Neuronal stem cell (in vitro differentiated cells): ENCODE results near the gene RAP2A.

ENCODE experiments used
- DNase-seq: peaks from one replicate; pipeline ENCODE4 v3.0.0-alpha.2; 2013; ENCODE audit warnings: low spot score
- H2AFZ ChIP-seq: one replicate; pipeline ENCODE4 v1.6.1; 2013; ENCODE audit warnings: mild to moderate bottlenecking, low read length, inconsistent platforms
- H2AK5ac ChIP-seq: 2 replicates; pipeline ENCODE4 v1.6.1; 2013; ENCODE audit warnings: low read depth, mild to moderate bottlenecking, inconsistent platforms, low read length, moderate library complexity, mixed read lengths
- H2BK120ac ChIP-seq: 2 replicates; pipeline ENCODE4 v1.6.1; 2013; ENCODE audit warnings: low read depth, mild to moderate bottlenecking, inconsistent platforms, low read length, moderate library complexity, mixed read lengths
- H2BK12ac ChIP-seq: one replicate; pipeline ENCODE4 v1.6.1; 2013; ENCODE audit warnings: low read length, inconsistent platforms
- H2BK15ac ChIP-seq: 2 replicates; pipeline ENCODE4 v1.6.1; 2013; ENCODE audit warnings: mild to moderate bottlenecking, low read length, inconsistent platforms, mixed read lengths
- H2BK5ac ChIP-seq: one replicate; pipeline ENCODE4 v1.6.1; 2013; ENCODE audit warnings: inconsistent platforms, mild to moderate bottlenecking, low read length, moderate library complexity
- H3K14ac ChIP-seq: one replicate; pipeline ENCODE4 v1.6.1; 2013; ENCODE audit warnings: low read length, inconsistent platforms
- H3K18ac ChIP-seq: 2 replicates; pipeline ENCODE4 v1.6.1; 2013; ENCODE audit warnings: low read length, inconsistent platforms
- H3K23ac ChIP-seq: 2 replicates; pipeline ENCODE4 v1.6.1; 2013; ENCODE audit warnings: low read depth, mild to moderate bottlenecking, mixed read lengths, low read length, inconsistent platforms; ENCODE audit not compliant: poor library complexity
- H3K27ac ChIP-seq: replicated peaks from 3 replicates; pipeline ENCODE4 v1.5.1; 2013; ENCODE audit warnings: low read length, inconsistent platforms
- H3K27me3 ChIP-seq, 3 experiments: 2 replicates each; pipeline ENCODE4 v1.6.1; 2013; ENCODE audit warnings: low read length in 3 of 3, mild to moderate bottlenecking in 2 of 3, inconsistent platforms in 1 of 3, low read depth in 1 of 3, mixed read lengths in 1 of 3, moderate library complexity in 1 of 3; ENCODE audit not compliant: control insufficient read depth in 3 of 3, insufficient read depth in 3 of 3
- H3K36me3 ChIP-seq, 2 donors: replicated peaks in 1 of 2; 2 replicates each; pipeline ENCODE4 v1.6.1; 2013; ENCODE audit warnings: low read length in 2 of 2; ENCODE audit not compliant: control insufficient read depth in 2 of 2, insufficient read depth in 2 of 2
- H3K4ac ChIP-seq: 2 replicates; pipeline ENCODE4 v1.6.1; 2013; ENCODE audit warnings: inconsistent platforms, mild to moderate bottlenecking, low read length, moderate library complexity
- H3K4me1 ChIP-seq, 2 donors: 1 replicate in 1 of 2; 2 replicates in 1 of 2; pipeline ENCODE4 v1.6.1; 2013; ENCODE audit warnings: low read length in 2 of 2, low read depth in 1 of 2; ENCODE audit not compliant: control insufficient read depth in 2 of 2, insufficient read depth in 1 of 2
- H3K4me2 ChIP-seq: one replicate; pipeline ENCODE4 v1.6.1; 2013; ENCODE audit warnings: mild to moderate bottlenecking, low read length, inconsistent platforms; ENCODE audit not compliant: insufficient read depth, poor library complexity, severe bottlenecking
- H3K4me3 ChIP-seq, 2 donors: 2 replicates each; pipeline ENCODE4 v1.5.1; 2013; ENCODE audit warnings: low read length in 2 of 2, mild to moderate bottlenecking in 2 of 2, inconsistent platforms in 1 of 2, moderate library complexity in 1 of 2
- H3K79me1 ChIP-seq: one replicate; pipeline ENCODE4 v1.6.1; 2013; ENCODE audit warnings: low read depth, mild to moderate bottlenecking, inconsistent platforms, low read length, moderate library complexity
- H3K9ac ChIP-seq: one replicate; pipeline ENCODE4 v1.6.1; 2013; ENCODE audit warnings: mild to moderate bottlenecking, low read depth, low read length, inconsistent platforms; ENCODE audit not compliant: poor library complexity
- H3K9me3 ChIP-seq, 2 donors: replicated peaks in 1 of 2; 2 replicates each; pipeline versions ENCODE3 to v1.6.1; 2013; ENCODE audit warnings: low read length in 2 of 2, mild to moderate bottlenecking in 2 of 2, inconsistent platforms in 1 of 2, low read depth in 1 of 2, mixed read lengths in 1 of 2, moderate library complexity in 1 of 2; ENCODE audit not compliant: control insufficient read depth in 2 of 2, insufficient read depth in 1 of 2
- H4K8ac ChIP-seq: one replicate; pipeline ENCODE4 v1.6.1; 2013; ENCODE audit warnings: low read depth, mild to moderate bottlenecking, inconsistent platforms, low read length, moderate library complexity
- H4K91ac ChIP-seq: one replicate; pipeline ENCODE4 v1.6.1; 2013; ENCODE audit warnings: low read length, low read depth, mild to moderate bottlenecking, inconsistent platforms; ENCODE audit not compliant: poor library complexity
- WGBS, 2 donors: extraction: QIAGEN DNeasy Blood & Tissue Kit; methylation state at CpG; one replicate each; pipeline ENCODE4 v1.1.7; 2013; ENCODE audit warnings: missing lambda C conversion rate in 2 of 2, mixed read lengths in 1 of 2; ENCODE audit not compliant: insufficient read length in 2 of 2, insufficient replicate concordance in 1 of 2; ENCODE audit errors: extremely low coverage in 2 of 2; 5-methylcytosine and 5-hydroxymethylcytosine counted together

RAP2A gene

GRCh38 chr13:97435323-97435722, 1.4 kb downstream of the RAP2A start:
- no peak overlapping the region for H3K18ac ChIP-seq
- H3K14ac ChIP-seq, result no peak overlapping the region
- no peak overlapping the region for H2AK5ac ChIP-seq
- H4K91ac ChIP-seq, result no peak overlapping the region
- peak overlapping the region in 1 of 2 donors; percentile 91 for H3K4me3 ChIP-seq
- no peak overlapping the region for H3K27ac ChIP-seq
- no peak for DNase-seq
- no peaks in the 10 kb centered on the region for H3K27me3 ChIP-seq
- H2BK15ac ChIP-seq, result no peak overlapping the region
- peaks cover 1 to 5% of the 10 kb centered on the region in 2 donors for H3K4me1 ChIP-seq
- no peak overlapping the region for H2AFZ ChIP-seq
- no peak overlapping the region for H3K9ac ChIP-seq
- H3K23ac ChIP-seq, result no peak overlapping the region
- H3K79me1 ChIP-seq, result peaks cover 6% of the 10 kb centered on the region
- WGBS, 2 donors, result no CpG with 5 or more reads among the region's 3 CpGs
- H2BK12ac ChIP-seq, result no peak overlapping the region
- peaks cover 3 to 42% of the 10 kb centered on the region in 2 donors for H3K36me3 ChIP-seq
- H3K9me3 ChIP-seq, result no peaks in the 10 kb centered on the region
- H2BK120ac ChIP-seq, result no peak overlapping the region
- no peak overlapping the region for H3K4me2 ChIP-seq
- no peak overlapping the region for H4K8ac ChIP-seq
- H2BK5ac ChIP-seq, result no peak overlapping the region
- H3K4ac ChIP-seq, result no peak overlapping the region

DNA sequence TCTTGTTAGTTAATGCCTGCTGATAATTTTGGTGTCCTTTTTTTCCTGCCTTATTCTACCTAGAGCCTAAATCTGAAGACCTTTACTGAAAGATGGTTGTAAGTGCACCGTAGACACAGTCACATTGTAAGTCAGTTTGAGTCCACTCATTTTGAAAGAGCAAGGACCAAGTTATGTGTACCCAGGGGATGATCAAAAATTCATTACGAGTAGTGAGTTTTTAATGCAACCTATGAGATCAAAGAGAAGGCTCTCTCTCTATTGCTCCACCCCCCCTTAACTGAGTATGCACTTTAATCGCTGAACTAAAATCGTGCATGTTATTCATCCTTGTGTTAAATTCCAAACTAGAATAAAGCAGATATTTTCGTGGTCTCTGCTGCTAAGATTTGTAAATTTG, 1.8 kb downstream of the RAP2A start:
- H3K79me1 ChIP-seq, result peaks cover 6% of the 10 kb centered on the region
- no peak overlapping the region for H2BK120ac ChIP-seq
- H3K36me3 ChIP-seq, result peaks cover 3 to 46% of the 10 kb centered on the region in 2 donors
- H2BK12ac ChIP-seq, result no peak overlapping the region
- no peak overlapping the region for H3K4ac ChIP-seq
- H3K4me2 ChIP-seq, result peak overlapping the region; percentile 19
- H3K4me3 ChIP-seq, result peak overlapping the region; percentile 62 to 91
- peaks cover 1 to 5% of the 10 kb centered on the region in 2 donors for H3K4me1 ChIP-seq
- H2AFZ ChIP-seq, result no peak overlapping the region
- H3K27ac ChIP-seq, result no peak overlapping the region
- H2AK5ac ChIP-seq, result no peak overlapping the region
- no peak overlapping the region for H3K23ac ChIP-seq
- H3K9me3 ChIP-seq, result no peaks in the 10 kb centered on the region
- no peak for DNase-seq
- H3K18ac ChIP-seq, result no peak overlapping the region
- no peak overlapping the region for H3K14ac ChIP-seq
- H2BK15ac ChIP-seq, result no peak overlapping the region
- H3K27me3 ChIP-seq, result no peaks in the 10 kb centered on the region
- no peak overlapping the region for H2BK5ac ChIP-seq
- WGBS, 2 donors, result no CpG with 5 or more reads among the region's 5 CpGs
- no peak overlapping the region for H4K91ac ChIP-seq
- no peak overlapping the region for H3K9ac ChIP-seq
- no peak overlapping the region for H4K8ac ChIP-seq

GRCh38 chr13:97436845-97437244, 2.9 kb downstream of the RAP2A start:
- Histone ChIP-seq H2BK12ac (no peak overlapping the region), H3K79me1 (peaks cover 6% of the 10 kb centered on the region), H3K23ac (no peak overlapping the region), H3K4ac (no peak overlapping the region), H3K27ac (no peak overlapping the region), H2BK15ac (no peak overlapping the region), H2AFZ (no peak overlapping the region), H3K36me3 (peaks cover 3 to 52% of the 10 kb centered on the region in 2 donors), H3K9me3 (no peaks in the 10 kb centered on the region), H2AK5ac (no peak overlapping the region), H2BK5ac (no peak overlapping the region), H4K91ac (no peak overlapping the region), H2BK120ac (no peak overlapping the region), H3K4me2 (no peak overlapping the region), H3K14ac (no peak overlapping the region), H3K27me3 (no peaks in the 10 kb centered on the region), H3K9ac (no peak overlapping the region), H3K4me3 (no peak overlapping the region), H4K8ac (no peak overlapping the region), H3K18ac (no peak overlapping the region), H3K4me1 (peaks cover 1 to 3% of the 10 kb centered on the region in 2 donors)
- DNase-seq, result no peak
- no CpG with 5 or more reads among the region's 2 CpGs for WGBS, 2 donors

- Histone ChIP-seq H4K8ac (no peak overlapping the region), H3K27ac (no peak overlapping the region), H2AFZ (no peak overlapping the region), H3K4me2 (no peak overlapping the region), H2AK5ac (no peak overlapping the region), H3K79me1 (peaks cover 6% of the 10 kb centered on the region), H2BK15ac (no peak overlapping the region), H3K9me3 (no peaks in the 10 kb centered on the region), H3K18ac (no peak overlapping the region), H3K23ac (no peak overlapping the region), H4K91ac (no peak overlapping the region), H3K36me3 (peaks cover 3 to 55% of the 10 kb centered on the region in 2 donors), H2BK5ac (no peak overlapping the region), H2BK12ac (no peak overlapping the region), H3K4me1 (peaks cover 1 to 3% of the 10 kb centered on the region in 2 donors), H3K4ac (no peak overlapping the region), H3K27me3 (no peaks in the 10 kb centered on the region), H2BK120ac (no peak overlapping the region), H3K14ac (no peak overlapping the region), H3K4me3 (no peak overlapping the region), H3K9ac (no peak overlapping the region)
- no peak for DNase-seq
- WGBS, 2 donors, result no CpG with 5 or more reads among the region's 2 CpGs
Observed at GRCh38 chr13:97437729-97438128, 3.8 kb downstream of the RAP2A start.
